RWPE2 (cell line): ENCODE measurements around the gene ABCC8.
A peak's percentile ranks its signal among the peaks of the same experiment; 100 is the strongest.

Experiments used
- ATAC-seq: fragments of 200-7000 bp; cut with Tn5 transposase; 3 replicates; pipeline ENCODE4 v1.9.1; 2021; ENCODE audit warnings: low read depth
- DNase-seq: peaks from one replicate; pipeline ENCODE4 v3.0.0-alpha.2; 2020; ENCODE audit warnings: low spot score
- H3K27ac ChIP-seq: fragments of 450-650 bp; 2 replicates; pipeline ENCODE4 v1.5.1; 2017; ENCODE audit warnings: mild to moderate bottlenecking; ENCODE audit not compliant: poor library complexity, severe bottlenecking
- H3K27me3 ChIP-seq: fragments of 250-450 bp; sonication (Bioruptor Pico); 2 replicates; pipeline ENCODE4 v1.5.1; 2021; ENCODE audit warnings: mild to moderate bottlenecking, moderate library complexity; ENCODE audit not compliant: insufficient read depth, poor library complexity, severe bottlenecking
- H3K36me3 ChIP-seq: fragments of 250-450 bp; sonication (Bioruptor Pico); 2 replicates; pipeline ENCODE4 v1.5.1; 2020; ENCODE audit warnings: low read depth, mild to moderate bottlenecking, moderate library complexity
- H3K4me1 ChIP-seq: fragments of 250-450 bp; sonication (Bioruptor Pico); 2 replicates; pipeline ENCODE4 v1.5.1; 2021; ENCODE audit warnings: mild to moderate bottlenecking, moderate library complexity; ENCODE audit not compliant: insufficient read depth, poor library complexity, severe bottlenecking
- H3K4me3 ChIP-seq: fragments of 250-450 bp; sonication (Bioruptor Pico); 2 replicates; pipeline ENCODE4 v1.5.1; 2021; ENCODE audit warnings: mild to moderate bottlenecking, moderate library complexity; ENCODE audit not compliant: severe bottlenecking
- H3K9me3 ChIP-seq: fragments of 250-450 bp; sonication (Bioruptor Pico); 2 replicates; pipeline ENCODE4 v1.5.1; 2021; ENCODE audit warnings: mild to moderate bottlenecking, moderate library complexity; ENCODE audit not compliant: severe bottlenecking
- CTCF ChIP-seq: fragments of 450-650 bp; IDR thresholded peaks from one replicate; pipeline ENCODE4 v1.5.1; 2017; ENCODE audit warnings: mild to moderate bottlenecking, moderate library complexity; ENCODE audit not compliant: poor library complexity, severe bottlenecking

ABCC8 gene

GRCh38 chr11:17477084-17477333 lies 364 bp upstream of the ABCC8 start:
- H3K4me1 ChIP-seq, result no peaks in the 10 kb centered on the region
- no peak for TF ChIP-seq CTCF
- H3K4me3 ChIP-seq, result no peak overlapping the region
- no peak for ATAC-seq
- peaks cover 47% of the 10 kb centered on the region for H3K27me3 ChIP-seq
- H3K36me3 ChIP-seq, result no peaks in the 10 kb centered on the region
- no peak for DNase-seq
- H3K27ac ChIP-seq, result no peak overlapping the region
- H3K9me3 ChIP-seq, result no peaks in the 10 kb centered on the region

GRCh38 chr11:17475666-17476316 lies 854 bp downstream of the ABCC8 start:
- DNase-seq, result no peak
- Histone ChIP-seq H3K9me3 (no peaks in the 10 kb centered on the region), H3K27me3 (peaks cover 47% of the 10 kb centered on the region), H3K36me3 (no peaks in the 10 kb centered on the region), H3K4me3 (peak overlapping the region; percentile 17), H3K4me1 (no peaks in the 10 kb centered on the region), H3K27ac (no peak overlapping the region)
- TF ChIP-seq CTCF, result no peak
- ATAC-seq, result no peak; the same call in 2 of the 3 replicates

- DNase-seq, result no peak
Observed at GRCh38 chr11:17473071-17473744, 3.4 kb downstream of the ABCC8 start.

GRCh38 chr11:17472467-17472866 lies 4.2 kb downstream of the ABCC8 start:
- no peak overlapping the region for H3K27ac ChIP-seq
- peaks cover 26% of the 10 kb centered on the region for H3K27me3 ChIP-seq
- no peaks in the 10 kb centered on the region for H3K4me1 ChIP-seq
- TF ChIP-seq CTCF, result no peak
- no peak overlapping the region for H3K4me3 ChIP-seq
- DNase-seq (no peak), ATAC-seq (no peak)
- H3K36me3 ChIP-seq, result no peaks in the 10 kb centered on the region
- no peaks in the 10 kb centered on the region for H3K9me3 ChIP-seq

More at GRCh38 chr11:17473071-17473744, 3.4 kb downstream of the ABCC8 start:
- no peak overlapping the region for H3K4me3 ChIP-seq
- no peaks in the 10 kb centered on the region for H3K9me3 ChIP-seq
- no peak overlapping the region for H3K27ac ChIP-seq
- no peaks in the 10 kb centered on the region for H3K36me3 ChIP-seq
- peak; percentile 48; the same call in 1 of the 3 replicates for ATAC-seq
- peaks cover 34% of the 10 kb centered on the region for H3K27me3 ChIP-seq
- H3K4me1 ChIP-seq, result no peaks in the 10 kb centered on the region
- peak; percentile 6 for TF ChIP-seq CTCF

- peaks cover 19% of the 10 kb centered on the region for H3K27me3 ChIP-seq
- H3K4me1 ChIP-seq, result no peaks in the 10 kb centered on the region
- ATAC-seq (no peak), DNase-seq (no peak)
- H3K9me3 ChIP-seq, result no peaks in the 10 kb centered on the region
- no peak for TF ChIP-seq CTCF
- H3K4me3 ChIP-seq, result no peak overlapping the region
- H3K27ac ChIP-seq, result no peak overlapping the region
- no peaks in the 10 kb centered on the region for H3K36me3 ChIP-seq
Observed at GRCh38 chr11:17471501-17471900, 5.1 kb downstream of the ABCC8 start.
